NB4 (cell line): Measurements from ENCODE around the gene KCNQ5.

ENCODE experiments used
- MYC ChIP-seq: IDR thresholded peaks from 2 replicates; pipeline ENCODE4 v1.6.1; 2011; ENCODE audit warnings: low read depth, low read length
- POLR2A ChIP-seq: IDR thresholded peaks from 2 replicates; pipeline ENCODE4 v1.6.1; 2011; ENCODE audit warnings: mild to moderate bottlenecking; ENCODE audit not compliant: insufficient read length; ENCODE audit errors: extremely low read depth
- TF ChIP-seq, protein P1 (sequence below): IDR thresholded peaks from 2 replicates; pipeline ENCODE4 v1.6.1; 2011; ENCODE audit warnings: low read depth, low read length
- TF ChIP-seq, protein P2 (sequence below): IDR thresholded peaks from one replicate; pipeline ENCODE4 v1.5.1; 2012; ENCODE audit warnings: low read depth, low read length

DNA sequence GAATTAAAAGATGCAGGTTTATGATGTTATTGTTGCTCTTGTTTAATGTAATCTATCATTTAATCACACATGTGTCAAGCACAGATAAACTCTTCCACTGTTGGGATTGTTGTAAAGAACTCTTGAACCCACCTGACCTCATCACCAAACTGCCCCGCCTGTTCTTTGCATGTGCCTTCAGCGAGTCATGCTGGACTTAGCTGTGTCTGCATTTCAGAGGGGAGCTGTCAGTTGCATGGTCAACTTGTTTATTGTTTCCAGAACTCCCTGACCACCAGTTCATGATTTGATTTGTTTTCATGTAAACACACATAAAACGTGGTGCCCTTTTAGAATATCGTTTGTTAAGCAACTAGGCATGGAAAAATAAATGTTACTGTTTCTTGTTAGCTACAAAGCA, 509.8 kb downstream of the KCNQ5 start:
- TF ChIP-seq, protein P1, sequence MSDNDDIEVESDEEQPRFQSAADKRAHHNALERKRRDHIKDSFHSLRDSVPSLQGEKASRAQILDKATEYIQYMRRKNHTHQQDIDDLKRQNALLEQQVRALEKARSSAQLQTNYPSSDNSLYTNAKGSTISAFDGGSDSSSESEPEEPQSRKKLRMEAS = no peak
- TF ChIP-seq MYC = no peak
- TF ChIP-seq, protein P2, sequence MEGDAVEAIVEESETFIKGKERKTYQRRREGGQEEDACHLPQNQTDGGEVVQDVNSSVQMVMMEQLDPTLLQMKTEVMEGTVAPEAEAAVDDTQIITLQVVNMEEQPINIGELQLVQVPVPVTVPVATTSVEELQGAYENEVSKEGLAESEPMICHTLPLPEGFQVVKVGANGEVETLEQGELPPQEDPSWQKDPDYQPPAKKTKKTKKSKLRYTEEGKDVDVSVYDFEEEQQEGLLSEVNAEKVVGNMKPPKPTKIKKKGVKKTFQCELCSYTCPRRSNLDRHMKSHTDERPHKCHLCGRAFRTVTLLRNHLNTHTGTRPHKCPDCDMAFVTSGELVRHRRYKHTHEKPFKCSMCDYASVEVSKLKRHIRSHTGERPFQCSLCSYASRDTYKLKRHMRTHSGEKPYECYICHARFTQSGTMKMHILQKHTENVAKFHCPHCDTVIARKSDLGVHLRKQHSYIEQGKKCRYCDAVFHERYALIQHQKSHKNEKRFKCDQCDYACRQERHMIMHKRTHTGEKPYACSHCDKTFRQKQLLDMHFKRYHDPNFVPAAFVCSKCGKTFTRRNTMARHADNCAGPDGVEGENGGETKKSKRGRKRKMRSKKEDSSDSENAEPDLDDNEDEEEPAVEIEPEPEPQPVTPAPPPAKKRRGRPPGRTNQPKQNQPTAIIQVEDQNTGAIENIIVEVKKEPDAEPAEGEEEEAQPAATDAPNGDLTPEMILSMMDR = no peak
- no peak for TF ChIP-seq POLR2A
